ENCODE data around the gene TMBIM4.

TMBIM4 gene

GRCh38 chr12:66140731-66141130 is 29.1 kb downstream of the TMBIM4 start:
- peak; percentile 20 for DNase-seq (ENCODE audit: low spot score)

GRCh38 chr12:66139328-66139727 is 30.5 kb downstream of the TMBIM4 start:
- DNase-seq (ENCODE audit: low spot score) = no peak

- no peak for DNase-seq (ENCODE audit: low spot score)
These were observed 31.9 kb downstream of the TMBIM4 start for GRCh38 chr12:66137937-66138336.

GRCh38 chr12:66132408-66132807 is 37.4 kb downstream of the TMBIM4 start:
- no peak for DNase-seq (ENCODE audit: low spot score)

- DNase-seq (ENCODE audit: low spot score) = no peak
These were observed 38.6 kb downstream of the TMBIM4 start for GRCh38 chr12:66131067-66131688.

GRCh38 chr12:66130267-66131066 is 39.3 kb downstream of the TMBIM4 start, which contains the start of gene LLPH:
LLPH (minus strand) TSS chr12:66130750; CDS start chr12:66129106, 1,644 bp downstream.
- peak; percentile 93 for DNase-seq (ENCODE audit: low spot score)

GRCh38 chr12:66129934-66130266 is 39.9 kb downstream of the TMBIM4 start:
- peak; percentile 22 for DNase-seq (ENCODE audit: low spot score)

GRCh38 chr12:66127650-66128049 is 42.1 kb downstream of the TMBIM4 start:
- DNase-seq (ENCODE audit: low spot score) = no peak

GRCh38 chr12:66120477-66120876 is 49.3 kb downstream of the TMBIM4 start:
- no peak for DNase-seq (ENCODE audit: low spot score)

GRCh38 chr12:66119870-66120241 is 49.9 kb downstream of the TMBIM4 start:
- DNase-seq (ENCODE audit: low spot score) = no peak

GRCh38 chr12:66119229-66119869 is 50.4 kb downstream of the TMBIM4 start:
- no peak for DNase-seq (ENCODE audit: low spot score)

- DNase-seq (ENCODE audit: low spot score) = no peak
These were observed 51.4 kb downstream of the TMBIM4 start for GRCh38 chr12:66118240-66118891.

- no peak for DNase-seq (ENCODE audit: low spot score)
These were observed 52.6 kb downstream of the TMBIM4 start for GRCh38 chr12:66117242-66117641.

GRCh38 chr12:66115071-66115600 is 54.7 kb downstream of the TMBIM4 start:
- DNase-seq (ENCODE audit: low spot score) = no peak

GRCh38 chr12:66113471-66113870 is 56.3 kb downstream of the TMBIM4 start:
- no peak for DNase-seq (ENCODE audit: low spot score)

GRCh38 chr12:66111605-66112004 is 58.2 kb downstream of the TMBIM4 start:
- no peak for DNase-seq (ENCODE audit: low spot score)

- DNase-seq (ENCODE audit: low spot score) = no peak
These were observed 60.7 kb downstream of the TMBIM4 start for GRCh38 chr12:66109056-66109455.

GRCh38 chr12:66108386-66108785 is 61.4 kb downstream of the TMBIM4 start:
- no peak for DNase-seq (ENCODE audit: low spot score)

GRCh38 chr12:66107451-66107915 is 62.3 kb downstream of the TMBIM4 start:
- peak; percentile 89 for DNase-seq (ENCODE audit: low spot score)

- DNase-seq (ENCODE audit: low spot score) = no peak
These were observed 66.5 kb downstream of the TMBIM4 start for GRCh38 chr12:66103016-66103913.
